8988T (cell line): ENCODE measurements around the gene KIF1B.
"Not testable (repeated sequence)": the region's sequence is repeated elsewhere in the genome, so short reads cannot be mapped to it uniquely, and the experiment has no call there.

ENCODE experiments used
- DNase-seq: peaks from one replicate; pipeline ENCODE4 v3.0.0; 2011

KIF1B gene

GRCh38 chr1:10242811-10243210 lies 32.4 kb downstream of the KIF1B start:
- DNase-seq: no peak

- no peak for DNase-seq
These were observed 35.3 kb downstream of the KIF1B start for GRCh38 chr1:10245674-10246073.

GRCh38 chr1:10249808-10250457 lies 39.6 kb downstream of the KIF1B start:
- no peak for DNase-seq

GRCh38 chr1:10250663-10251062 lies 40.3 kb downstream of the KIF1B start:
- DNase-seq: no peak

- DNase-seq: not testable (repeated sequence)
These were observed 41.1 kb downstream of the KIF1B start for GRCh38 chr1:10251325-10252108.

GRCh38 chr1:10252508-10252907 lies 42.1 kb downstream of the KIF1B start:
- no peak for DNase-seq

GRCh38 chr1:10253149-10253548 lies 42.8 kb downstream of the KIF1B start:
- DNase-seq: no peak

GRCh38 chr1:10253755-10254154 lies 43.4 kb downstream of the KIF1B start:
- no peak for DNase-seq

GRCh38 chr1:10257851-10258250 lies 47.5 kb downstream of the KIF1B start:
- DNase-seq: no peak

- DNase-seq: not testable (repeated sequence)
These were observed 49.2 kb downstream of the KIF1B start for GRCh38 chr1:10259547-10259946.

- no peak for DNase-seq
These were observed 53.2 kb downstream of the KIF1B start for GRCh38 chr1:10263450-10264082.

- DNase-seq: no peak
These were observed 54.7 kb downstream of the KIF1B start for GRCh38 chr1:10265027-10265426.

GRCh38 chr1:10265900-10266299 lies 55.5 kb downstream of the KIF1B start:
- DNase-seq: no peak

- DNase-seq: no peak
These were observed 56.9 kb downstream of the KIF1B start for GRCh38 chr1:10267319-10267718.

- DNase-seq: no peak
These were observed 57.6 kb downstream of the KIF1B start for GRCh38 chr1:10267921-10268320.

GRCh38 chr1:10271090-10271489 lies 60.7 kb downstream of the KIF1B start:
- DNase-seq: no peak

GRCh38 chr1:10271869-10272268 lies 61.5 kb downstream of the KIF1B start:
- no peak for DNase-seq

- no peak for DNase-seq
These were observed 61.9 kb downstream of the KIF1B start for GRCh38 chr1:10272274-10272673.

- no peak for DNase-seq
These were observed 68.5 kb downstream of the KIF1B start for GRCh38 chr1:10278880-10279279.

GRCh38 chr1:10280439-10281350 lies 70.3 kb downstream of the KIF1B start:
- no peak for DNase-seq

GRCh38 chr1:10283318-10283984 lies 73.1 kb downstream of the KIF1B start:
- no peak for DNase-seq

GRCh38 chr1:10286244-10286643 lies 75.9 kb downstream of the KIF1B start:
- no peak for DNase-seq
